Mesenchymal stem cell (in vitro differentiated cells and primary cell): ENCODE measurements around the gene FAH.

ENCODE experiments used
- DNase-seq: peaks from one replicate; pipeline ENCODE4 v3.0.0-alpha.2; 2013
- H2AFZ ChIP-seq: one replicate; pipeline ENCODE4 v1.6.1; 2013; ENCODE audit warnings: low read depth, mild to moderate bottlenecking, control low read depth, inconsistent platforms, low read length, moderate library complexity
- H2AK5ac ChIP-seq: 2 replicates; pipeline ENCODE4 v1.6.1; 2013; ENCODE audit warnings: low read length, moderate library complexity, mild to moderate bottlenecking, inconsistent platforms; ENCODE audit not compliant: severe bottlenecking
- H2BK120ac ChIP-seq: one replicate; pipeline ENCODE4 v1.6.1; 2013; ENCODE audit warnings: low read depth, mild to moderate bottlenecking, inconsistent platforms, low read length, moderate library complexity
- H2BK12ac ChIP-seq, 2 experiments: one replicate each; pipeline ENCODE4 v1.6.1; 2013; ENCODE audit warnings: inconsistent platforms in 2 of 2, low read length in 2 of 2, mild to moderate bottlenecking in 2 of 2, moderate library complexity in 2 of 2, control low read depth in 1 of 2
- H2BK15ac ChIP-seq: one replicate; pipeline ENCODE4 v1.6.1; 2013; ENCODE audit warnings: mild to moderate bottlenecking, low read depth, inconsistent platforms; ENCODE audit not compliant: poor library complexity, severe bottlenecking
- H2BK5ac ChIP-seq: 2 replicates; pipeline ENCODE4 v1.6.1; 2013; ENCODE audit warnings: low read depth, mild to moderate bottlenecking, low read length, control low read depth, inconsistent platforms; ENCODE audit not compliant: poor library complexity, severe bottlenecking
- H3K14ac ChIP-seq, 2 experiments: one replicate each; pipeline ENCODE4 v1.6.1; 2013; ENCODE audit warnings: inconsistent platforms in 2 of 2, low read length in 2 of 2, control low read depth in 1 of 2, mild to moderate bottlenecking in 1 of 2, moderate library complexity in 1 of 2
- H3K18ac ChIP-seq, 2 experiments: one replicate each; pipeline ENCODE4 v1.6.1; 2013; ENCODE audit warnings: inconsistent platforms in 2 of 2, low read length in 2 of 2, control low read depth in 1 of 2, low read depth in 1 of 2, mild to moderate bottlenecking in 1 of 2
- H3K23ac ChIP-seq, 2 experiments: one replicate each; pipeline ENCODE4 v1.6.1; 2013; ENCODE audit warnings: inconsistent platforms in 2 of 2, low read length in 2 of 2, mild to moderate bottlenecking in 2 of 2, moderate library complexity in 2 of 2, control low read depth in 1 of 2
- H3K27ac ChIP-seq: 2 replicates; pipeline ENCODE4 v1.5.1; 2013; ENCODE audit warnings: mild to moderate bottlenecking, moderate library complexity, low read length, control low read depth, inconsistent platforms; ENCODE audit not compliant: poor library complexity, severe bottlenecking
- H3K27me3 ChIP-seq, 2 experiments: 2 replicates each; pipeline versions ENCODE4 v1.6.1 to v1.7.0; 2013; ENCODE audit warnings: low read length in 2 of 2, mild to moderate bottlenecking in 2 of 2, moderate library complexity in 2 of 2, control low read depth in 1 of 2, inconsistent platforms in 1 of 2; ENCODE audit not compliant: control insufficient read depth in 1 of 2, insufficient read depth in 1 of 2
- H3K36me3 ChIP-seq, 2 experiments: 2 replicates each; pipeline versions ENCODE4 v1.6.1 to v1.7.0; 2013; ENCODE audit warnings: low read length in 2 of 2, control low read depth in 1 of 2, inconsistent platforms in 1 of 2, low read depth in 1 of 2, mild to moderate bottlenecking in 1 of 2; ENCODE audit not compliant: insufficient read depth in 2 of 2, control insufficient read depth in 1 of 2
- H3K4ac ChIP-seq, 2 experiments: one replicate each; pipeline ENCODE4 v1.6.1; 2013; ENCODE audit warnings: inconsistent platforms in 2 of 2, low read length in 2 of 2, mild to moderate bottlenecking in 2 of 2, moderate library complexity in 2 of 2, control low read depth in 1 of 2, low read depth in 1 of 2
- H3K4me1 ChIP-seq: 2 replicates; pipeline ENCODE4 v1.6.1; 2013; ENCODE audit warnings: low read depth, low read length, control low read depth; ENCODE audit not compliant: control insufficient read depth, insufficient read depth
- H3K4me2 ChIP-seq: 2 replicates; pipeline ENCODE4 v1.6.1; 2013; ENCODE audit warnings: low read length, mild to moderate bottlenecking, inconsistent platforms; ENCODE audit not compliant: poor library complexity, severe bottlenecking
- H3K4me3 ChIP-seq, 2 experiments: 2 replicates each; pipeline versions ENCODE4 v1.5.1 to v1.7.0; 2013; ENCODE audit warnings: low read length in 2 of 2, mild to moderate bottlenecking in 2 of 2, control low read depth in 1 of 2, low read depth in 1 of 2; ENCODE audit not compliant: insufficient read depth in 1 of 2
- H3K79me1 ChIP-seq: replicated peaks from 2 replicates; pipeline ENCODE4 v1.6.1; 2013; ENCODE audit warnings: mild to moderate bottlenecking, control low read depth, low read length, inconsistent platforms; ENCODE audit not compliant: poor library complexity, severe bottlenecking
- H3K9ac ChIP-seq: 2 replicates; pipeline ENCODE4 v1.7.0; 2013; ENCODE audit warnings: mild to moderate bottlenecking, low read length, moderate library complexity
- H3K9me3 ChIP-seq: 2 replicates; pipeline ENCODE4 v1.7.0; 2013; ENCODE audit warnings: mild to moderate bottlenecking, low read length; ENCODE audit not compliant: control insufficient read depth
- H4K8ac ChIP-seq: one replicate; pipeline ENCODE4 v1.6.1; 2013; ENCODE audit warnings: inconsistent platforms, mild to moderate bottlenecking, low read length, moderate library complexity
- H4K91ac ChIP-seq: one replicate; pipeline ENCODE4 v1.6.1; 2013; ENCODE audit warnings: mild to moderate bottlenecking, low read length, inconsistent platforms
- WGBS: methylation state at CpG from one replicate; pipeline ENCODE4 v1.1.7; 2013; ENCODE audit warnings: mixed read lengths; 5-methylcytosine and 5-hydroxymethylcytosine counted together

The FAH gene

DNA sequence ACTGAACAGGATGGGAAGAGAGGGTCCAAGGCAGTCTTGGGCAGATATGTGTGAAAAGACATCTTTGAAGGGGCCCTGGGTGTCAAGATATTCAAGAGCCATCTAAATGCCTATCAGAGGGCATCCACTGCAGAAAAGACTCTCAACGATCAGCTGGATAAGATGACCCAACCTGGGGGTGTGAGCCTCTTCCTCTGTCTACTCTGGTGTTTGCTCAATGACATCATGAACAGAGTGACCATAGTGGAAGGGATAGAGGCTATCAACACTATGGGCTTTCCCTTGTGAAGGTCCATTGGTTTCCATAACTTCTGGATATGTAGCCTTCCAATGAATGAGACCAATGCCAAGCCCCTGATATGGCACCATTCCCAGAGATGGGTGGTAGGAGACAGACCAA lies 42.1 kb downstream of the FAH start:
- 96% methylated on average over 1 of the region's 1 CpG for WGBS
- no peak for DNase-seq
- H2BK120ac ChIP-seq, result no peak overlapping the region
- H3K14ac ChIP-seq, result no peak overlapping the region
- H3K18ac ChIP-seq, result no peak overlapping the region
- no peak overlapping the region for H2BK15ac ChIP-seq
- no peak overlapping the region for H3K23ac ChIP-seq
- H3K4me2 ChIP-seq, result no peak overlapping the region
- H3K4ac ChIP-seq, result no peak overlapping the region
- no peak overlapping the region for H2BK12ac ChIP-seq
- no peak overlapping the region for H2AK5ac ChIP-seq
- no peak overlapping the region for H2AFZ ChIP-seq
- no peak overlapping the region for H3K4me3 ChIP-seq
- no peak overlapping the region for H3K27ac ChIP-seq
- H4K8ac ChIP-seq, result no peak overlapping the region
- H3K36me3 ChIP-seq, result no peaks in the 10 kb centered on the region
- H3K9me3 ChIP-seq, result peaks cover 2% of the 10 kb centered on the region
- peaks cover 6 to 16% of the 10 kb centered on the region in 2 experiments for H3K27me3 ChIP-seq
- no peak overlapping the region for H4K91ac ChIP-seq
- H2BK5ac ChIP-seq, result no peak overlapping the region
- H3K79me1 ChIP-seq, result no peaks in the 10 kb centered on the region
- no peaks in the 10 kb centered on the region for H3K4me1 ChIP-seq
- no peak overlapping the region for H3K9ac ChIP-seq

DNA sequence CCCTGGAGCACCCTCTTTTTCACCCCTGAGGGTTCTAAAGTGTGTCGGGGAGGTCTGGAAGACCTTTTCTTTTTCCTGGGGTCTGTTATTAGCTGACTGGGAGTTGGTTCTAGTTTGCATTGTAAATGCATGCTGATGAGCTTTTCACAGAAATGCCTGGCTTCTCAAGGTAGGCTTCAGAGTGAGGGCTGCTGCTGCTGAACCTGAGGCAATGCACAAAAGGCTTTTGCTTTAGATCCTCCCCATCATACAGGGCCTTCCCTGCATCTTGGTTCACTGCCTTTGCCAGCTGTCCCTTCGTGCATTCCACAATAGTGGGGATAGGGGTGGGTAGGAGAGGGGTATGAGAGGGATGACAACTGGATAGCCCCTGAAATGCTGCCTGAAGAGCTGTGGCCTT lies 46.6 kb downstream of the FAH start:
- Histone ChIP-seq H3K9me3 (peaks cover 2% of the 10 kb centered on the region), H3K18ac (no peak overlapping the region), H3K4ac (no peak overlapping the region), H3K4me3 (no peak overlapping the region), H3K4me1 (no peaks in the 10 kb centered on the region), H4K8ac (no peak overlapping the region), H2BK12ac (no peak overlapping the region), H3K79me1 (no peaks in the 10 kb centered on the region), H3K27ac (no peak overlapping the region), H3K14ac (no peak overlapping the region), H2AK5ac (no peak overlapping the region), H2BK5ac (no peak overlapping the region), H3K27me3 (peaks cover 12 to 18% of the 10 kb centered on the region in 2 experiments), H2BK120ac (no peak overlapping the region), H4K91ac (no peak overlapping the region), H3K4me2 (no peak overlapping the region), H2BK15ac (no peak overlapping the region), H3K9ac (no peak overlapping the region), H2AFZ (no peak overlapping the region), H3K36me3 (no peaks in the 10 kb centered on the region), H3K23ac (no peak overlapping the region)
- WGBS, result 20% methylated on average over 2 of the region's 2 CpGs
- DNase-seq, result no peak

GRCh38 chr15:80199869-80200268 lies 47.1 kb downstream of the FAH start:
- Histone ChIP-seq H3K4me3 (no peak overlapping the region), H2BK12ac (no peak overlapping the region), H2BK15ac (no peak overlapping the region), H3K23ac (no peak overlapping the region), H3K9me3 (peaks cover 2% of the 10 kb centered on the region), H3K14ac (no peak overlapping the region), H3K27me3 (peaks cover 12 to 18% of the 10 kb centered on the region in 2 experiments), H3K27ac (no peak overlapping the region), H4K8ac (no peak overlapping the region), H3K18ac (no peak overlapping the region), H2AFZ (no peak overlapping the region), H2BK120ac (no peak overlapping the region), H2BK5ac (no peak overlapping the region), H3K36me3 (no peaks in the 10 kb centered on the region), H3K9ac (no peak overlapping the region), H2AK5ac (no peak overlapping the region), H3K4ac (no peak overlapping the region), H4K91ac (no peak overlapping the region), H3K4me1 (no peaks in the 10 kb centered on the region), H3K4me2 (no peak overlapping the region), H3K79me1 (no peaks in the 10 kb centered on the region)
- no peak for DNase-seq
- 84% methylated on average over 3 of the region's 3 CpGs for WGBS

DNA sequence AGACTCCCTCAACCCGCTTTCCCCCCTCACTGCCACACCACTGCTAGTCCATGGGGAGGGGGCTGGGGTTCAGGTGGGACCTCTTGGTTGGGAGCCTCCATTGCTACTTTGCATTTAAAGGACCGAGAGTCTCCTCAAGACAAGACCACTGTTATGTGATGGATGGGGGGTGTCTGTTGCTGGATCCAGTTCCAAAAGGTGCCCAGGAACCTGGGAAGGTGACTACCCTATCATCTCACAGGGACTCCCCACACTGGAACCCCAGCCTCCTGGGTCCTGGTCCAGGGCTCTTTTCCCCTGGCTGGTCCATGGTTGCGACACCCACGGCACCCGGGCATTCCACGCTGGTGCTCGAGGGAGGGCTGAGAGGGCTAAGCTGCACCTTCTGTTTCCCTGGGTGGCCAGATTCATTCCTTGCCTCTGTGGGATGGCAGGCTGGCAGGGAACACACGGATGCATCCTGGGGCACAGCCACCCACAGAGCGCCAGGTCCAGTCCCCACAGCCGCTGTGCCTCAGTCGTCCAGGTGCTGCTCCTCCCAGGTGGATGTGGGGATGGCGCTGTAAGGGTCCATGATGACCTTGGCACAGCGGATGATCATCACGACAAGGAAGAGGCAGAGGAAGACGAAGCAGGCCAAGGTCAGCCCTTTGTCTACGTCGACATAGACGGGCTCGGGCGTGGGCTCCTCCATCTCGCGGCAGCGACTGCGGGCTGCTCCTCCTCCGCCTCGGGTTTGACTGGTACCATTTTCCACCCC lies 48.6 kb downstream of the FAH start:
- Histone ChIP-seq H3K23ac (no peak overlapping the region), H3K9me3 (no peaks in the 10 kb centered on the region), H3K9ac (no peak overlapping the region), H2AK5ac (no peak overlapping the region), H2AFZ (no peak overlapping the region), H3K14ac (no peak overlapping the region), H3K4me1 (no peaks in the 10 kb centered on the region), H3K27me3 (peaks cover 18% of the 10 kb centered on the region in 2 experiments), H3K4me2 (no peak overlapping the region), H3K4ac (no peak overlapping the region), H3K36me3 (no peaks in the 10 kb centered on the region), H2BK15ac (no peak overlapping the region), H2BK5ac (no peak overlapping the region), H2BK120ac (no peak overlapping the region), H3K79me1 (no peaks in the 10 kb centered on the region), H4K91ac (no peak overlapping the region), H3K27ac (no peak overlapping the region), H3K4me3 (no peak overlapping the region), H4K8ac (no peak overlapping the region), H3K18ac (no peak overlapping the region), H2BK12ac (no peak overlapping the region)
- WGBS, result 86% methylated on average over 22 of the region's 26 CpGs
- no peak for DNase-seq
